Sigmoid colon (tissue), 4 donors: ENCODE results near the gene CWC27.

Experiments
- EP300 ChIP-seq, 4 donors: sonication (generic); formaldehyde crosslinking; IDR thresholded peaks; one replicate each; pipeline ENCODE4 v1.6.1; 2017; ENCODE audit warnings: antibody characterized with exemption in 4 of 4
- POLR2A ChIP-seq, 2 donors: fragments of 450-650 bp; IDR thresholded peaks; one replicate each; pipeline ENCODE4 v1.6.1; 2016; ENCODE audit warnings: antibody characterized with exemption in 2 of 2, mild to moderate bottlenecking in 2 of 2, moderate library complexity in 2 of 2
- POLR2AphosphoS5 ChIP-seq, 4 donors: sonication (generic); formaldehyde crosslinking; IDR thresholded peaks; one replicate each; pipeline ENCODE4 v1.6.1; 2017; ENCODE audit warnings: antibody characterized with exemption in 4 of 4
- TF ChIP-seq, protein P1 (sequence below), 4 experiments: fragments of 450-650 bp in 3 of 4; fragments of 200-600 bp in 1 of 4; IDR thresholded peaks; one replicate each; pipeline ENCODE4 v1.5.1; 2016 to 2019; ENCODE audit warnings: antibody characterized with exemption in 4 of 4, mild to moderate bottlenecking in 3 of 4, moderate library complexity in 2 of 4

- TF ChIP-seq, protein P1, sequence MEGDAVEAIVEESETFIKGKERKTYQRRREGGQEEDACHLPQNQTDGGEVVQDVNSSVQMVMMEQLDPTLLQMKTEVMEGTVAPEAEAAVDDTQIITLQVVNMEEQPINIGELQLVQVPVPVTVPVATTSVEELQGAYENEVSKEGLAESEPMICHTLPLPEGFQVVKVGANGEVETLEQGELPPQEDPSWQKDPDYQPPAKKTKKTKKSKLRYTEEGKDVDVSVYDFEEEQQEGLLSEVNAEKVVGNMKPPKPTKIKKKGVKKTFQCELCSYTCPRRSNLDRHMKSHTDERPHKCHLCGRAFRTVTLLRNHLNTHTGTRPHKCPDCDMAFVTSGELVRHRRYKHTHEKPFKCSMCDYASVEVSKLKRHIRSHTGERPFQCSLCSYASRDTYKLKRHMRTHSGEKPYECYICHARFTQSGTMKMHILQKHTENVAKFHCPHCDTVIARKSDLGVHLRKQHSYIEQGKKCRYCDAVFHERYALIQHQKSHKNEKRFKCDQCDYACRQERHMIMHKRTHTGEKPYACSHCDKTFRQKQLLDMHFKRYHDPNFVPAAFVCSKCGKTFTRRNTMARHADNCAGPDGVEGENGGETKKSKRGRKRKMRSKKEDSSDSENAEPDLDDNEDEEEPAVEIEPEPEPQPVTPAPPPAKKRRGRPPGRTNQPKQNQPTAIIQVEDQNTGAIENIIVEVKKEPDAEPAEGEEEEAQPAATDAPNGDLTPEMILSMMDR (IDR thresholded peaks at IDR 0.05) = no peak
- TF ChIP-seq EP300 (IDR thresholded peaks at IDR 0.05) (no peak), POLR2AphosphoS5 (IDR thresholded peaks at IDR 0.05) (peak in 1 of 4 donors; percentile 13), POLR2A (IDR thresholded peaks at IDR 0.05) (no peak)
Observed at GRCh38 chr5:65037831-65038815, 269.4 kb downstream of the CWC27 start.
